ENCODE measurements around the gene OPRM1. TPM values are rescaled to one million over a fixed set of nuclear protein-coding genes. Genes with fewer than 3 reads are reported as not detected.

The OPRM1 gene
- total and polyA plus RNA-seq, 2 donors (not counting 1 experiment from before 2014, with no cell fraction given) = not detected

GRCh38 chr6:153994004-153994403, 45.0 kb upstream of the OPRM1 start:
- Histone ChIP-seq H3K9me3 (ENCODE audit: control extremely low read depth in 1 of 3, control insufficient read depth in 2 of 3, insufficient read depth in 1 of 3, low read length in 2 of 3) (no peaks in the 10 kb centered on the region), H2AFZ (ENCODE audit: insufficient read depth, low read depth, low read length, poor library complexity, severe bottlenecking) (no peak overlapping the region), H3K27ac (ENCODE audit: low read length in 2 of 2) (no peak overlapping the region), H3K4me2 (replicated peaks; ENCODE audit: low read depth, low read length, poor library complexity, severe bottlenecking) (no peak overlapping the region), H3K9ac (ENCODE audit: low read length) (no peak overlapping the region), H3K4me3 (ENCODE audit: control extremely low read depth in 1 of 5, extremely low read depth in 1 of 5, insufficient read depth in 1 of 5, low read depth in 2 of 5, low read length in 4 of 5) (no peak overlapping the region), H3K4me1 (ENCODE audit: control insufficient read depth in 2 of 2, insufficient read depth in 2 of 2, low read length in 2 of 2) (no peaks in the 10 kb centered on the region), H3K36me3 (replicated peaks in 1 of 2; ENCODE audit: control extremely low read depth in 1 of 2, control insufficient read depth in 1 of 2, extremely low read depth in 1 of 2, insufficient read depth in 2 of 2, low read length in 1 of 2) (no peaks in the 10 kb centered on the region), H4K20me1 (ENCODE audit: control insufficient read depth, insufficient read depth, low read length, poor library complexity, severe bottlenecking) (no peaks in the 10 kb centered on the region), H3K27me3 (replicated peaks in 1 of 4; ENCODE audit: control extremely low read depth in 1 of 4, control insufficient read depth in 3 of 4, insufficient read depth in 4 of 4, low read length in 3 of 4) (no peaks in the 10 kb centered on the region), H3K79me2 (ENCODE audit: control insufficient read depth, insufficient read depth, low read length) (no peaks in the 10 kb centered on the region)
- Mint-ChIP-seq H3K9me3 (ENCODE audit: insufficient read depth) (no peaks in the 10 kb centered on the region), H3K27ac (no peak overlapping the region), H3K4me3 (no peak overlapping the region), H3K27me3 (no peaks in the 10 kb centered on the region), H3K4me1 (no peaks in the 10 kb centered on the region)
- TF ChIP-seq CTCF (IDR thresholded peaks at IDR 0.05) (no peak), EZH2 (IDR thresholded peaks at IDR 0.05; ENCODE audit: borderline replicate concordance, insufficient read depth, low read depth, low read length, poor library complexity, severe bottlenecking) (no peak)
- CTCF ChIA-PET = no interaction called here
- DNase-seq (no peak), ATAC-seq (ENCODE audit: low read depth) (no peak)
- POLR2A ChIA-PET = no interaction called here
- intact Hi-C loops (cut with micrococcal nuclease) = no loop called here
- 79% methylated on average over 2 of the region's 3 CpGs for WGBS (ENCODE audit: insufficient coverage)

DNA sequence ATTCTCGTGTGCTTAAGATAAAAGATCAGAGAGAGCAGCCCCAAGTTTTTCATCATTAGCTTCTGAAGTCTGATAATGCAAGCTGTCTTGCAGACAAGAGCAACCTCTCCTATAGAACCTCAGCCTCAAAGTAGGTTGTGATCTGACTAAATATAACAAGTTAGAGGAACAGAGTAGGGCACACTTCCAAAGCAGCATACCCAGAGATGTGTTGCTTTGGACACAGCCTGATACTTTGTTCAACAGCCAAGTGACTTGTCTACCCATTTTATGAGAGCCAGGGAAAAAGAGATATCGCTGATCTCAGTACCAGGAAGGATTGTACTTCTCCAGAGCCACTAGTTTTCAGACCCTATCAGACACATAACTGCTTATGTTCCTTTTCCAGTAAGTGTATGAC, 44.2 kb upstream of the OPRM1 start:
- POLR2A ChIA-PET = no interaction called here
- Mint-ChIP-seq H3K4me1 (no peaks in the 10 kb centered on the region), H3K27ac (no peak overlapping the region), H3K27me3 (no peaks in the 10 kb centered on the region), H3K9me3 (ENCODE audit: insufficient read depth) (no peaks in the 10 kb centered on the region), H3K4me3 (no peak overlapping the region)
- Histone ChIP-seq H3K9ac (ENCODE audit: low read length) (no peak overlapping the region), H4K20me1 (ENCODE audit: control insufficient read depth, insufficient read depth, low read length, poor library complexity, severe bottlenecking) (no peaks in the 10 kb centered on the region), H3K27ac (ENCODE audit: low read length in 2 of 2) (no peak overlapping the region), H3K4me1 (ENCODE audit: control insufficient read depth in 2 of 2, insufficient read depth in 2 of 2, low read length in 2 of 2) (no peaks in the 10 kb centered on the region), H3K4me2 (replicated peaks; ENCODE audit: low read depth, low read length, poor library complexity, severe bottlenecking) (no peak overlapping the region), H3K79me2 (ENCODE audit: control insufficient read depth, insufficient read depth, low read length) (no peaks in the 10 kb centered on the region), H3K27me3 (replicated peaks in 1 of 4; ENCODE audit: control extremely low read depth in 1 of 4, control insufficient read depth in 3 of 4, insufficient read depth in 4 of 4, low read length in 3 of 4) (no peaks in the 10 kb centered on the region), H3K9me3 (ENCODE audit: control extremely low read depth in 1 of 3, control insufficient read depth in 2 of 3, insufficient read depth in 1 of 3, low read length in 2 of 3) (no peaks in the 10 kb centered on the region), H3K36me3 (replicated peaks in 1 of 2; ENCODE audit: control extremely low read depth in 1 of 2, control insufficient read depth in 1 of 2, extremely low read depth in 1 of 2, insufficient read depth in 2 of 2, low read length in 1 of 2) (no peaks in the 10 kb centered on the region), H2AFZ (ENCODE audit: insufficient read depth, low read depth, low read length, poor library complexity, severe bottlenecking) (no peak overlapping the region), H3K4me3 (ENCODE audit: control extremely low read depth in 1 of 5, extremely low read depth in 1 of 5, insufficient read depth in 1 of 5, low read depth in 2 of 5, low read length in 4 of 5) (no peak overlapping the region)
- CTCF ChIA-PET = no interaction called here
- DNase-seq (no peak), ATAC-seq (ENCODE audit: low read depth) (no peak)
- WGBS (ENCODE audit: insufficient coverage) = no CpG with 5 or more reads among the region's 2 CpGs
- no peak for TF ChIP-seq CTCF (IDR thresholded peaks at IDR 0.05)
- no peak for TF ChIP-seq EZH2 (IDR thresholded peaks at IDR 0.05; ENCODE audit: borderline replicate concordance, insufficient read depth, low read depth, low read length, poor library complexity, severe bottlenecking)
- intact Hi-C loops (cut with micrococcal nuclease) = no loop called here
